Activated naive CD4-positive, alpha-beta T cell treated with anti-CD3 and anti-CD28 coated beads, Interleukin-2, amount 50 U/mL, for 16 hours (primary cell): ENCODE results near the gene IL37.

Experiments
- DNase-seq: peaks from one replicate; pipeline ENCODE4 v3.0.0-alpha.2; 2020

The IL37 gene

GRCh38 chr2:112962308-112963175, 51.6 kb downstream of the IL37 start:
- no peak for DNase-seq

- DNase-seq: no peak
These were observed 56.1 kb downstream of the IL37 start for GRCh38 chr2:112967023-112967422.
